Small intestine (tissue), 7 donors: Measurements from ENCODE around the gene NYAP2. TPM values are rescaled to one million over a fixed set of nuclear protein-coding genes. Genes with fewer than 3 reads are reported as not detected.

Experiments
- DNase-seq, 2 donors: peaks; one replicate each; pipeline versions ENCODE4 v3.0.0 to v3.0.0-alpha.2; 2013
- FAIRE-seq: peaks from 2 replicates; lab custom pipeline; 2012; peaks lifted over from hg19 to GRCh38; lab: Jason Lieb, UNC
- H3K27ac ChIP-seq, 3 donors: one replicate each; pipeline ENCODE4 v1.5.1; 2013; ENCODE audit warnings: low read length in 2 of 3, mild to moderate bottlenecking in 2 of 3, control low read depth in 1 of 3, inconsistent platforms in 1 of 3, low read depth in 1 of 3, moderate library complexity in 1 of 3
- H3K27me3 ChIP-seq, 3 donors: one replicate each; pipeline ENCODE4 v1.6.1; 2013; ENCODE audit warnings: low read length in 3 of 3, inconsistent platforms in 1 of 3; ENCODE audit not compliant: control insufficient read depth in 3 of 3, insufficient read depth in 3 of 3
- H3K36me3 ChIP-seq, 3 donors: one replicate each; pipeline ENCODE4 v1.6.1; 2013; ENCODE audit warnings: low read length in 3 of 3, inconsistent platforms in 1 of 3, low read depth in 1 of 3, mild to moderate bottlenecking in 1 of 3, moderate library complexity in 1 of 3; ENCODE audit not compliant: control insufficient read depth in 3 of 3, insufficient read depth in 2 of 3
- H3K4me1 ChIP-seq, 3 donors: one replicate each; pipeline ENCODE4 v1.6.1; 2013; ENCODE audit warnings: low read length in 2 of 3, inconsistent platforms in 1 of 3, low read depth in 1 of 3, mild to moderate bottlenecking in 1 of 3, moderate library complexity in 1 of 3; ENCODE audit not compliant: control insufficient read depth in 3 of 3, insufficient read depth in 2 of 3
- H3K4me3 ChIP-seq, 3 donors: one replicate each; pipeline ENCODE4 v1.5.1; 2013; ENCODE audit warnings: low read length in 3 of 3, control low read depth in 1 of 3, inconsistent platforms in 1 of 3, low read depth in 1 of 3, mild to moderate bottlenecking in 1 of 3, moderate library complexity in 1 of 3
- H3K9me3 ChIP-seq, 2 donors: one replicate each; pipeline ENCODE4 v1.6.1; 2013; ENCODE audit warnings: low read depth in 1 of 2, low read length in 1 of 2; ENCODE audit not compliant: control insufficient read depth in 2 of 2, insufficient read depth in 1 of 2
- WGBS, 3 donors: extraction: QIAGEN DNeasy Blood & Tissue Kit; methylation state at CpG; one replicate each; pipeline ENCODE4 v1.1.7; 2013; 5-methylcytosine and 5-hydroxymethylcytosine counted together
- polyA plus RNA-seq, 4 donors: library from polyadenylated mRNA; stranded (reverse) in 3 of 4; unstranded in 1 of 4; fragments of 200-250 nt in 3 of 4; fragments of 120-200 nt in 1 of 4; gene quantifications; one replicate each; pipeline versions ENCODE4 v1.2.1 to v1.2.3, GENCODE V29; 2013
- donor health status: healthy with polysubstance abuse.
- donor health status: control.
- donor health status: control.
- donor health status: Bipolar disorder and iron deficiency.
- donor health status: healthy.

Gene NYAP2
- polyA plus RNA-seq, 4 donors = 0.07 to 0.12 TPM; not detected in 2

DNA sequence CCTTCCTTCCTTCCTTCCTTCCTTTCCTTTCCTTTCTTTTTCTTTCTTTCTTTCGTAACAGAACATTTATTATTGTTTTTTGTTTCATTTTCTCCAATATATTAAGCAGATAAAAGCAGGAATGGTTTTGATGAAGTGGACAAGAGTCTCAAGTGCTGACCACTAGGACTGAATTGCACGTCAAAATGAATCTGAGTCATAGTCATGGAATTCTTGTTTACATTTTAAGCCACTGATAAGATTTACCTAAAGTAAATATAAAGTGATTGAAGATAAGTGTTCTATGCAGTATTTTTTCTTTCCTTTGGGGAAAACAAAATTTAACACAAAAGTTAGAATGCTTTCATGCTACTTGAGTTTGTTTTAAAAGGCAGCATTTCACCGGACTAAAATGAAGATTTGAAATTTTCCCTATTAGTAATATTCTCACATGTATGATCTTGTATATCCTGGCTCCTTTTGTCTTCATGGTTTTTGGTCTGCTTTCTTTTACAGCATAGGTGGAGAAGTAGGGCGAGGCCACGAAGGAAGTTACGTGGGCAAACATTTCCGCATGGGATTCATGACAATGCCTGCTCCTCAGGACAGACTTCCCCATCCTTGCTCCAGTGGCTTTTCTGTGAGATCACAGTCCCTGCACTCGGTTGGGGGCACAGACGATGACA lies 113.5 kb downstream of the NYAP2 start:
- WGBS, 3 donors = 65 to 74% (median 70%) methylated on average over 9 of the region's 9 CpGs
- no peak for DNase-seq

DNA sequence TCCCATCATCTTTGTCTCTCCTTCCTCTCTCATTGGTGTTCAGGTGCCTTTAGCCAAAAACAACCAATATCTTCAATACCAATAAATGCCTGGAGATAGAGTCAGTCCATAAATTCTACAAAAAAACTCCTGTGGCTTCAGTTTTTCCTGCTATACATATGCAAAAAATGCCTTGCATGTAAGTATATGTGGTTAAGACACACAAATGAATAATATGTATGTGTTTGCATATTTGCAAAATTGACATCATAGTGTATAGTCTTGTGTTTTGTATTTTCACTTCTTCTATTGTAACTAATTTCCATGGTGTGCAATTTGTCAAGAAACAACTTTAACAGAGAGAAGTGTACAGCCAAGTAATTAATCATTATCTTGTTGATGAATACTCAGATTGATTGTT lies 115.5 kb downstream of the NYAP2 start:
- no peak overlapping the region for H3K4me3 ChIP-seq
- no peaks in the 10 kb centered on the region for H3K4me1 ChIP-seq
- H3K27me3 ChIP-seq = no peaks in the 10 kb centered on the region
- H3K36me3 ChIP-seq = no peaks in the 10 kb centered on the region
- H3K9me3 ChIP-seq = no peaks in the 10 kb centered on the region
- no peak for FAIRE-seq
- H3K27ac ChIP-seq = no peak overlapping the region
- no peak for DNase-seq

More for the DNA sequence above, 113.5 kb downstream of the NYAP2 start:
- Histone ChIP-seq H3K27ac (no peak overlapping the region), H3K27me3 (no peaks in the 10 kb centered on the region), H3K4me3 (no peak overlapping the region), H3K9me3 (no peaks in the 10 kb centered on the region), H3K4me1 (no peaks in the 10 kb centered on the region), H3K36me3 (no peaks in the 10 kb centered on the region)
- no peak for FAIRE-seq

DNA sequence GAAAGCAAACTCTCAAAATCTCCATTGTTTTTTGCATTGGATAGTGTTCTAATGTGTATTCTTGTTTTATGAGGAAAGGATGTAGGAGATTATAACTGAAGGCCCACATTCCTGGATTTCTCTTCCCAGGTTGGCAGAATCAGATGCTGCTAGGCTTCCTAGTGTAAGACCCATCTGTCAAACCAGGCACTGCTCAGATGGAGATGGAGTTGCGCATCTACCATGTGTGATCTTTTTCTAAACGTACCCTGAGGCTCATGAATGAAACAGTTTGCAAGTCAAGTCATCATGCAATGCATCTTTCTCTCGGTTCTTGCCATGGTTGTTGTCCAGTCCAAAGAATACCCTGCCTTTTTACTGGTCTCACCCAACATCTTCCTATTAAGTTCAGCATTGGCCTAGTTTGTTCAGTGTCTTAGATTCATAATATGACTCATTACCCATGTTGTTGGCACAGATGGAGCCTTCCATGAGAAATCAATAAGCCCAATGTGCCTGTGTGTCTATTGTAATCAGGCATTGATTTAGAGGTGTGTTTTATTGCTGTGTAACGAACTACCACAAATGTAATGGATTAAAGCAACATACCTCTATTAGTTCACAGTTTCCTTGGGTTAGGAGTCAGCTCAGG lies 127.4 kb downstream of the NYAP2 start:
- 60 to 68% (median 61%) methylated on average over 4 of the region's 4 CpGs for WGBS, 3 donors
- H3K9me3 ChIP-seq = no peaks in the 10 kb centered on the region
- no peaks in the 10 kb centered on the region for H3K4me1 ChIP-seq
- H3K4me3 ChIP-seq = no peak overlapping the region
- FAIRE-seq = no peak
- no peak overlapping the region for H3K27ac ChIP-seq
- no peaks in the 10 kb centered on the region for H3K36me3 ChIP-seq
- H3K27me3 ChIP-seq = no peaks in the 10 kb centered on the region
- DNase-seq = peak in 1 of 2 donors; percentile 80

DNA sequence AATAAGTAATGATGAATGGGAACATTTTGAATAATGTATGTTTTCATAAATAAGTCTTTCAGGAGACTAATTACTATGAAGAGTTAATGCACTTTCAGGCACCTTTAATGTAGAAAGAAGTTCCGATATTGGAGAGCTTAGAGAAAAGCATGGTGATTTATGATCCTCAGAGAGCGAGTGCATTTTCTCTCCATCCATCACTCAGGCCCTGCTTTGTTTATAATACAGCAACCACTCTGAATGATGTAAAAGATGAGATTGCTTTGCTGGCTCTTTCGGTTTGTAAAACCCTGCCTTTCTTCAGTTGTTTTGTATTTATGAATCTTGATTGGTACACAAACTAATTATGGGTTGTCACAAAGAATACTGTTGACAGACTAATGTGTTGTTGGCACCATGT lies 132.0 kb downstream of the NYAP2 start:
- H3K36me3 ChIP-seq = no peaks in the 10 kb centered on the region
- FAIRE-seq (no peak), DNase-seq (no peak)
- H3K9me3 ChIP-seq = no peaks in the 10 kb centered on the region
- H3K27ac ChIP-seq = no peak overlapping the region
- 47 to 73% (median 61%) methylated on average over 3 of the region's 3 CpGs for WGBS, 3 donors
- no peak overlapping the region for H3K4me3 ChIP-seq
- H3K4me1 ChIP-seq = no peaks in the 10 kb centered on the region
- H3K27me3 ChIP-seq = no peaks in the 10 kb centered on the region

DNA sequence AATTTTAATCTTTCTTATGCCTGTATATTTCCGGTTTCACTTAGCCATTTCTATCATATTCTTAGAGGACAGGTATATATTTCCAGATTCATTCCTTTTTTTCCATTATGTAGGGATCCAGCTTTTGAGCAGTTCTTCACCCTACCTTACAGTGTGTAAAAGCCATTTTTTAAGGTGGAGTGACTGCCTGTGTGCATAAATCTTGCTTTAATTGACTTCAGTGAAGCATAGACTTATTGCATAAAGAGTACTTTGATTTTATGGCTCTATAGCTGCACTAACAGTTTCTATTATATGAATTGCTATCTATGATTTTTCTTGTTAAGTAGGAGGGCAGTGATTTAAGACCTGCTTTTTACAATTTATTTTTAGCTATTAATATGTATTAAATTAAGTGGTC lies 132.6 kb downstream of the NYAP2 start:
- Histone ChIP-seq H3K4me3 (no peak overlapping the region), H3K27me3 (no peaks in the 10 kb centered on the region), H3K27ac (no peak overlapping the region), H3K9me3 (no peaks in the 10 kb centered on the region), H3K36me3 (no peaks in the 10 kb centered on the region), H3K4me1 (no peaks in the 10 kb centered on the region)
- FAIRE-seq = no peak
- 64 to 77% (median 68%) methylated on average over 1 of the region's 1 CpG for WGBS, 3 donors
- DNase-seq = peak in 1 of 2 donors; percentile 29

DNA sequence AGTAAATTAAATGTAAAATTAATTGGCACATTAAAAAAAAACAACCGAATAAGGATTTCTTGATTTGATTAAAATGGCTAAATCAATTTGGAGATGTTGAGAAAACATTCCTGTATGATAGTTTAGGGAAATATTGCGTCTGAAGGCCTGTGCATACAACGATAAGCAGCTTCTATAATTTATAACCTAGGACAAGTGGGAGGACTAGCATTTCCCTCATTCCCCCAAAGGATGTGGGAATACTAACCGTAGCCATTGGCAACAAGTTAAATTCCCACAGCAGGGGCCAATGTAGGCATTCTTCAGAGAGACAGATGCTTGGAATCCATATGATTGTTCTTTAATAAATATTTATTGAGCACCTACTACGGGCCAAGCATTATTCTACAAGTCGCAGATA lies 134.5 kb downstream of the NYAP2 start:
- 64 to 92% (median 81%) methylated on average over 6 of the region's 6 CpGs for WGBS, 3 donors
- H3K4me1 ChIP-seq = no peaks in the 10 kb centered on the region
- DNase-seq (no peak), FAIRE-seq (no peak)
- no peaks in the 10 kb centered on the region for H3K9me3 ChIP-seq
- no peak overlapping the region for H3K27ac ChIP-seq
- H3K27me3 ChIP-seq = no peaks in the 10 kb centered on the region
- no peak overlapping the region for H3K4me3 ChIP-seq
- no peaks in the 10 kb centered on the region for H3K36me3 ChIP-seq

DNA sequence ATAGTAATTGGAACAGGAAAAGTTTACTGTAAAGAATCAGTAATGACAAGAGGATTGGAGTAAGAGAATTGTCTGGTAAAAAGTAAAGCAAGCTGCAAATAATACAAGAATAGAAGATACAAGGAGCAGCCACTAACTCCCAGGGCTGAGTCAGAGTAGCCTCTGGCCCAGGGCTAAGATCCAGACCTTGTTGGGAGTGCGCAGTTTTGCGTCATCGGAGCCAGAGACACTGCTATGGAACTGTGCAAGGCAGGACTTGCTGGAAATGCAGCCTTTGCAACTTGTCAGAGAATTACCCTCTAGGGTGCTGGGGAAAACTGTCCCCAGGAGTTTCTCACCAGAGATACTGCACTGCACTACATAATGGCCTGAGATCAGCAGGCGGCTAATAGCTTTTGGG lies 135.2 kb downstream of the NYAP2 start:
- FAIRE-seq = no peak
- WGBS, 3 donors = 86 to 95% (median 90%) methylated on average over 4 of the region's 4 CpGs

DNA sequence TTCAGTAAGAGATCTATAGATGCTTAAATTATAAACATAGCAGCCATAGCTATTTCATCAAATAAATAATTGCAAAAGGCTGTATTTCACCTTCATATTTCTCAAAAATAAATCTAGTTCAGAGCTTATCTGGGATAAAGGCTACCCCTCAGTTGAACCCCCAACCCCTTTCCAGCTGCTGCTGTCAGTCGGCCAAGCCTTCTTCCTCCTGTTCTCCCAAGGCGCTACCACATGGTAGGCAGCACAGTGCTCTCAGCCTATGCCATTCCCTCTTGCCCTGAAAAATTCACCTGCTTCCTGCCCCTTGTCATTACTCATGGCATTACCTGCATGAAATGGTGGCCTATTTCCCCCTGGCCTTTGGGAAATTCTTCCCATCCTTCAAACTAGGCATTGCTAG lies 136.5 kb downstream of the NYAP2 start:
- H3K9me3 ChIP-seq = no peaks in the 10 kb centered on the region
- 88 to 98% (median 96%) methylated on average over 2 of the region's 2 CpGs for WGBS, 3 donors
- FAIRE-seq (no peak), DNase-seq (no peak)
- H3K27me3 ChIP-seq = no peaks in the 10 kb centered on the region
- no peaks in the 10 kb centered on the region for H3K4me1 ChIP-seq
- H3K36me3 ChIP-seq = no peaks in the 10 kb centered on the region
- no peak overlapping the region for H3K27ac ChIP-seq
- no peak overlapping the region for H3K4me3 ChIP-seq

More for the DNA sequence above, 135.2 kb downstream of the NYAP2 start:
- H3K9me3 ChIP-seq = no peaks in the 10 kb centered on the region
- no peak for DNase-seq
- no peak overlapping the region for H3K27ac ChIP-seq
- H3K36me3 ChIP-seq = no peaks in the 10 kb centered on the region
- H3K4me3 ChIP-seq = no peak overlapping the region
- no peaks in the 10 kb centered on the region for H3K4me1 ChIP-seq
- H3K27me3 ChIP-seq = no peaks in the 10 kb centered on the region
